ENCODE data around the gene RELN. TPM values are rescaled to one million over a fixed set of nuclear protein-coding genes. Genes with fewer than 3 reads are reported as not detected.

Gene RELN
- total RNA-seq, 1 experiment from 2014 or later, result 8.0 TPM

GRCh38 chr7:103735377-103735776 is 254.1 kb downstream of the RELN start:
- no peaks in the 10 kb centered on the region for H3F3A ChIP-seq (ENCODE audit: low read length, unreplicated experiment)
- peak; percentile 94 for ATAC-seq
- no TSS peak for BruUV-seq (replicated peaks)
- no peak overlapping the region for H3K4me3 ChIP-seq (ENCODE audit: low read length)
- peak; percentile 85 for DNase-seq
- H4K20me1 ChIP-seq (ENCODE audit: low read length), result no peaks in the 10 kb centered on the region
- H3K9me3 ChIP-seq (ENCODE audit: low read length), result no peaks in the 10 kb centered on the region
- H3K4me2 ChIP-seq (ENCODE audit: low read length), result peak overlapping the region; percentile 10; the same call in 1 of the 2 replicates
- ChIA-PET CTCF (no interaction called here), POLR2A (ENCODE audit: unreplicated experiment) (no interaction called here)
- no peaks in the 10 kb centered on the region for H3K9me2 ChIP-seq (replicated peaks; ENCODE audit: low read length)
- peaks cover 18% of the 10 kb centered on the region for H3K4me1 ChIP-seq (ENCODE audit: insufficient read depth, low read length)
- intact Hi-C loops (cut with micrococcal nuclease), result no loop called here
- H3K9ac ChIP-seq (ENCODE audit: low read length), result no peak overlapping the region
- no peaks in the 10 kb centered on the region for H3K27me3 ChIP-seq (ENCODE audit: low read length)
- H2AFZ ChIP-seq (ENCODE audit: low read length), result no peak overlapping the region
- TF ChIP-seq EZH2phosphoT487 (IDR thresholded peaks at IDR 0.05; ENCODE audit: borderline replicate concordance, low read length) (no peak), CTCF (conservative IDR thresholded peaks at IDR 0.05; ENCODE audit: low read depth, low read length) (no peak), EZH2 (IDR thresholded peaks at IDR 0.05; ENCODE audit: low read length, unreplicated experiment) (no peak)
- H3K27ac ChIP-seq (ENCODE audit: low read length), result peak overlapping the region; percentile 30
- no peaks in the 10 kb centered on the region for H3K36me3 ChIP-seq (ENCODE audit: low read depth, low read length)
- no peaks in the 10 kb centered on the region for H3K79me2 ChIP-seq (ENCODE audit: low read length)

- Histone ChIP-seq H3K9ac (ENCODE audit: low read length) (no peak overlapping the region), H3K9me3 (ENCODE audit: low read length) (no peaks in the 10 kb centered on the region), H3K4me2 (ENCODE audit: low read length) (no peak overlapping the region), H2AFZ (ENCODE audit: low read length) (no peak overlapping the region), H3K4me3 (ENCODE audit: low read length) (no peak overlapping the region), H4K20me1 (ENCODE audit: low read length) (no peaks in the 10 kb centered on the region), H3K79me2 (ENCODE audit: low read length) (no peaks in the 10 kb centered on the region), H3K27me3 (ENCODE audit: low read length) (no peaks in the 10 kb centered on the region), H3K4me1 (ENCODE audit: insufficient read depth, low read length) (peaks cover 14% of the 10 kb centered on the region), H3K27ac (ENCODE audit: low read length) (no peak overlapping the region), H3K36me3 (ENCODE audit: low read depth, low read length) (no peaks in the 10 kb centered on the region), H3F3A (ENCODE audit: low read length, unreplicated experiment) (no peaks in the 10 kb centered on the region), H3K9me2 (replicated peaks; ENCODE audit: low read length) (no peaks in the 10 kb centered on the region)
- ATAC-seq, result no peak
- BruUV-seq (replicated peaks), result no TSS peak
- CTCF ChIA-PET, result no interaction called here
- intact Hi-C loops (cut with micrococcal nuclease), result no loop called here
- TF ChIP-seq EZH2phosphoT487 (IDR thresholded peaks at IDR 0.05; ENCODE audit: borderline replicate concordance, low read length) (no peak), CTCF (conservative IDR thresholded peaks at IDR 0.05; ENCODE audit: low read depth, low read length) (no peak), EZH2 (IDR thresholded peaks at IDR 0.05; ENCODE audit: low read length, unreplicated experiment) (no peak)
- DNase-seq, result no peak
- POLR2A ChIA-PET (ENCODE audit: unreplicated experiment), result no interaction called here
Observed at GRCh38 chr7:103731169-103731568, 258.3 kb downstream of the RELN start.

- no peak overlapping the region for H3K9ac ChIP-seq (ENCODE audit: low read length)
- no peak overlapping the region for H3K4me3 ChIP-seq (ENCODE audit: low read length)
- H3K27me3 ChIP-seq (ENCODE audit: low read length), result no peaks in the 10 kb centered on the region
- intact Hi-C loops (cut with micrococcal nuclease), result no loop called here
- H4K20me1 ChIP-seq (ENCODE audit: low read length), result no peaks in the 10 kb centered on the region
- H3K27ac ChIP-seq (ENCODE audit: low read length), result no peak overlapping the region
- no peaks in the 10 kb centered on the region for H3K9me2 ChIP-seq (replicated peaks; ENCODE audit: low read length)
- BruUV-seq (replicated peaks), result no TSS peak
- ChIA-PET CTCF (no interaction called here), POLR2A (ENCODE audit: unreplicated experiment) (no interaction called here)
- no peaks in the 10 kb centered on the region for H3K79me2 ChIP-seq (ENCODE audit: low read length)
- no peak for TF ChIP-seq EZH2 (IDR thresholded peaks at IDR 0.05; ENCODE audit: low read length, unreplicated experiment)
- no peak for TF ChIP-seq CTCF (conservative IDR thresholded peaks at IDR 0.05; ENCODE audit: low read depth, low read length)
- TF ChIP-seq EZH2phosphoT487 (IDR thresholded peaks at IDR 0.05; ENCODE audit: borderline replicate concordance, low read length), result no peak
- no peaks in the 10 kb centered on the region for H3K4me1 ChIP-seq (ENCODE audit: insufficient read depth, low read length)
- no peaks in the 10 kb centered on the region for H3F3A ChIP-seq (ENCODE audit: low read length, unreplicated experiment)
- H2AFZ ChIP-seq (ENCODE audit: low read length), result no peak overlapping the region
- H3K36me3 ChIP-seq (ENCODE audit: low read depth, low read length), result no peaks in the 10 kb centered on the region
- no peak overlapping the region for H3K4me2 ChIP-seq (ENCODE audit: low read length)
- DNase-seq (no peak), ATAC-seq (no peak)
- no peaks in the 10 kb centered on the region for H3K9me3 ChIP-seq (ENCODE audit: low read length)
Observed at GRCh38 chr7:103729026-103729425, 260.4 kb downstream of the RELN start.
